ENCODE data around the gene OGFR.

OGFR gene

DNA sequence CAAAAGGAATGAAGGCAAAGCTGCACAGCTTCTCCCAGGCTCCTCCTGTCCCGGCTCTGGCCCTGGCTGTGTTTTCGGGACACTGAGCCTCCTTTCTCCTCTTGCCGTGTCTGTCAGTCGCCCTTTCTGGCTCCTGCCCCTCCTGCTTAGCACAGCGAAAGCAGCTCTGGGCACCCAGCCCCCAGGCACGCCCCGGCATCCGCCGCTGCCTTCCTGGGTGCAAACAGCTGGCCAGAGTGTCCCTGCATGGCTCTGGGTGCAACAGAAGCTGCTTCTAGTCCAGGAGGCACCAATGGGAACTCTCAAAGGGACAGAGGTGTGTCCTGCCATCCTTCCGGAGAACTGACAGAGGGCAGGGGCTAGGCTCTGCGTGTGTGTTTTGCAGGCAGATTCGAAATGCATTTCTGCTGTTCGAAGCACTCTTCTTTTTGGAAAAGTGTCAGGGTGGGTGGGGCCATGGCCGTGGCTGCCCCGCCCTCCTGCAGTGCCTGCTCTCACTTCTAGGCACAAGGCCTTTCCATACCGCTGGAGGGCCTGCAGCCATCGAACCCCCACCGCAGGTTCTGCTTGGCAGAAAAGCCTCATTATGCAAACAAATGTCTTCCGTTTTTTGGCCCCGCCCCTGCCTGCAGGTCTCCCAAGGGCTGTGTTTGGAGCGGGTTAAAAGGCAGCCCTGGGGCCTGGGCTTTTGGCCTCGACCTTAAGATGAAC is 27.7 kb downstream of the OGFR start:
- TF ChIP-seq, protein P1, sequence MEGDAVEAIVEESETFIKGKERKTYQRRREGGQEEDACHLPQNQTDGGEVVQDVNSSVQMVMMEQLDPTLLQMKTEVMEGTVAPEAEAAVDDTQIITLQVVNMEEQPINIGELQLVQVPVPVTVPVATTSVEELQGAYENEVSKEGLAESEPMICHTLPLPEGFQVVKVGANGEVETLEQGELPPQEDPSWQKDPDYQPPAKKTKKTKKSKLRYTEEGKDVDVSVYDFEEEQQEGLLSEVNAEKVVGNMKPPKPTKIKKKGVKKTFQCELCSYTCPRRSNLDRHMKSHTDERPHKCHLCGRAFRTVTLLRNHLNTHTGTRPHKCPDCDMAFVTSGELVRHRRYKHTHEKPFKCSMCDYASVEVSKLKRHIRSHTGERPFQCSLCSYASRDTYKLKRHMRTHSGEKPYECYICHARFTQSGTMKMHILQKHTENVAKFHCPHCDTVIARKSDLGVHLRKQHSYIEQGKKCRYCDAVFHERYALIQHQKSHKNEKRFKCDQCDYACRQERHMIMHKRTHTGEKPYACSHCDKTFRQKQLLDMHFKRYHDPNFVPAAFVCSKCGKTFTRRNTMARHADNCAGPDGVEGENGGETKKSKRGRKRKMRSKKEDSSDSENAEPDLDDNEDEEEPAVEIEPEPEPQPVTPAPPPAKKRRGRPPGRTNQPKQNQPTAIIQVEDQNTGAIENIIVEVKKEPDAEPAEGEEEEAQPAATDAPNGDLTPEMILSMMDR (conservative IDR thresholded peaks at IDR 0.05; ENCODE audit: low read length): no peak
- no peak overlapping the region for H3K4me3 ChIP-seq (ENCODE audit: low read length)
- no peak for DNase-seq (ENCODE audit: low read depth)

DNA sequence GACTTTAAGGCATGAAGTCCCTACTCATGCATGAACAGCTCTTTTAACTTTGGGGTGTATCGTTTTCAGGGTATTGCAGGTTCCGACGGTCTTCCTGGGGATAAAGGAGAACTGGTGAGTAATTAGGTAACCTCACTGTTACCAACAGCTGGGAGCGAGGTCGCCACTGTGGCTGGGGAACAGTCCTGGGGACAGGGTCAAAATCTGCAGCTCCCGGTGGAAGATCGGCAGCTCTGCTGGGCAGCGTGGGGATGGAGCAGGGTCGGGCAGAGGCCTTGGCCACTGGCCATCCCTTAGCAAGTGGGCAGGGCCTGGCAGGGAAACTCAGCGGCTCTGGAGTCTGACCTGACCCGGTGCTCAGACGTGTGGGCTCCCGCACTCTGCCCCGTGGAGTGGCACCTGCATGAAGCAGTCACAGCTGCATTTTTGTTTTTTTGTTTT is 28.3 kb downstream of the OGFR start:
- H3K4me3 ChIP-seq (ENCODE audit: low read length): no peak overlapping the region
- no peak for DNase-seq (ENCODE audit: low read depth)
- TF ChIP-seq, protein P1 (conservative IDR thresholded peaks at IDR 0.05; ENCODE audit: low read length): no peak

DNA sequence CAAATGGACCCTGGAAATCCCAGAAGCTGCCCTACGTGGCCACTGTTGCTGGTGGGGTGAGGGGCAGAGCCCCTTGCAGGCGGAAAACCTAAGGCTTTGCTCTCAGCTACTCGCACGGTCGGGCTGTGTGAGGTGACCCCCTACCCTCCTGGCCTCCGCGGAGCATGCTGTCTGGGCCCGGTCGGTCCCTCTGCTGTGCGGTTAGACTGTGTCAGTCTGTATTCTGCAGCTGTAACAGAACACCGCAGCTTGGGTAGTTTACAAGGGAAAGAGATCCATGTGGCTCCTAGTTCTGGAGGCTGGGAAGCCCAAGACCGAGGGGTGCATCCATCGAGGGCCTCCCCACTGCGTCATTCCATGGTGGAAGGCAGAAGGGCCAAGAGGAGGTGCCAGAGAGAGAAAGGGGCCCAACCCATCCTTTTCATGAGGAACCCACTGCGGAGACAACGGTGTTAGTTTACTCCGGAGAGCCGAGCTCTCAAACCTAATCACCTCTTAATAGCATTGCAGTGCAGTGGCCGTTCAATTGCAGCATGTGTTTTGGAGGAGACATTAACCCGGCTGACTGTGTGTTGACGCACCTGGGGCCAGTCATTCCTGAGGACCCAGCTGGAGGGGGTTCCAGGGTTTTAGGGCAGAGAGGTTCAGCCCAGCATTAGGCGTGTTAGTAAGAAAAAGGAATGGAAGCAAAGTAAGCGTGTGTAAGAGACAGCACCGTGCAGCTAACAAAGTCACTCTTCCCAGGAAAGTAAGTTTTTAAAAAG is 30.5 kb downstream of the OGFR start:
- no peak overlapping the region for H3K4me3 ChIP-seq (ENCODE audit: low read length)
- TF ChIP-seq, protein P1 (conservative IDR thresholded peaks at IDR 0.05; ENCODE audit: low read length): no peak
- no peak for DNase-seq (ENCODE audit: low read depth)

DNA sequence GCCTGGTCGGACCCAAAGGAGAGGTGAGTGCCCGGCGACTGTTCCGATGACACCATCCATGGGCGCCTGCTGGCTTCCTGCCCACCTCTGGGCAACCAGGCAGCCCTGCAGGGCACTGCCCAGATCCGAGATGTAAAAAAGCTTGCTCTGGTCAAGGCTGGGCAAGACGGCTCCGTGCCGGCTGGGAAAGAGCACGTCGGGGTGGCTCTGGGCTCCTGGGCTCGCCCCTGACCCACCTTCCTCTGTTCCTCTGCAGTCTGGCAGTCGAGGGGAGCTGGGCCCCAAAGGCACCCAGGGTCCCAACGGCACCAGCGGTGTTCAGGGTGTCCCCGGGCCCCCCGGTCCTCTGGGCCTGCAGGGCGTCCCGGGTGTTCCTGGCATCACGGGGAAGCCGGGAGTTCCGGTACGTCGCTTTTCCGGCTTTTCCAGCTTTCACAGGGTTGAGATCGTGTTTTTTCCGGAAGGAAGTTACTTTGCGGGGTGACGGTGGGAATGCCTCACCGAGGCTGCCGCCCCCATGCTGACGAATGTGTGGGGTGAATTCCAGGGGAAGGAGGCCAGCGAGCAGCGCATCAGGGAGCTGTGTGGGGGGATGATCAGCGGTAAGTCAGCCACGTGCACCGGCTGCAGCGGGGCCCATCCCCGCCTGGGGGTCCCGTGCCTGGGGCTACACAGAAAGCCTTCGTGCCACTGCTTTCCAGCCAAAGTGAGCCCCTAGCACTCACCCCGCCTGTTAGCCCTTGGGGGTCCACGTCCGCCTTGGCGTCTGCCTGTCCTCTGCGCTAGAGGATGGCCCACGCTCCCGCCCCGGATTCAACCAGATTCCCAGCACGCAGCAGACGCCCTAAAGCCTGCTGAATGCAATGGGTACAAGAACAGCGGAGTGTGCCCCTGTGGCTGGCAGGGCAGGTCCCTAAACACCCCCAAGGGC is 31.6 kb downstream of the OGFR start:
- TF ChIP-seq, protein P1 (conservative IDR thresholded peaks at IDR 0.05; ENCODE audit: low read length): no peak
- no peak overlapping the region for H3K4me3 ChIP-seq (ENCODE audit: low read length)
- no peak for DNase-seq (ENCODE audit: low read depth)

DNA sequence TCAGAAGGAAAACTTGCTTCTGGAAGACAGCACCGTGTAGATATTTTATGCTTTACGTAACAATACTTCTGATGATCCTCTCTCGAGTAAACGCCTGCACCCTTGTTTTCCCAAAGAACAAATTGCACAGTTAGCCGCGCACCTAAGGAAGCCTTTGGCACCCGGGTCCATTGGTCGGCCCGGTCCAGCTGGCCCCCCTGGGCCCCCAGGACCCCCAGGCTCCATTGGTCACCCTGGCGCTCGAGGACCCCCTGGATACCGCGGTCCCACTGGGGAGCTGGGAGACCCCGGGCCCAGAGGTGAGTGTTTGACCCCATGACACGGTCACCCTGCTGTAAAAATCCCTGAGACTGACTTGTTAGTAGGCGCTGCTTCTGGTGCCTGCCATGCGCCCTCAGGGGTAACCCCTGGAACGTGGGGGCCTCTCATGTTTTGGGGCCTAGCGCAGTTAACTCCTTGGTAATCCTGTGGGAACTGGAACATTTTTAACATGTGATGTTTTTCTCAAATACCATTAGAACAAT is 32.4 kb downstream of the OGFR start:
- H3K4me3 ChIP-seq (ENCODE audit: low read length): no peak overlapping the region
- TF ChIP-seq, protein P1 (conservative IDR thresholded peaks at IDR 0.05; ENCODE audit: low read length): no peak
- DNase-seq (ENCODE audit: low read depth): no peak

DNA sequence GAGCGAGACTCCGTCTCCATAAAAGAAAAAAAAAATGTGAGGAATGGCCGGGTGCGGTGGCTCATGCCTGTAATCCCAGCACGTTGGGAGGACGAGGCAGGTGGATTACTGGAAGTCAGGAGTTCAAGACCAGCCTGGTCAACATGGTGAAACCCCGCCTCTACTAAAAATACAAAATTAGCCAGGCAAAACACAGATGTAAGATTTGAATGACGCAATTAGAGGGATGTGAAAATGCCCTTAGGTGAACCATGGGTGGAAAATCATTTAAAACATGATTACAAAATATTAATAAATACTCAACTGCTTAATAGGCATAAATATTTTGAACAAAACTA is 33.1 kb downstream of the OGFR start:
- H3K4me3 ChIP-seq (ENCODE audit: low read length): no peak overlapping the region
- TF ChIP-seq, protein P1 (conservative IDR thresholded peaks at IDR 0.05; ENCODE audit: low read length): no peak
- no peak for DNase-seq (ENCODE audit: low read depth)

Data from AG10803 (cell line).